Activated CD4-positive, alpha-beta T cell treated with anti-CD3 and anti-CD28 coated beads, Interleukin-10, Interleukin-2, amounts not matched to agents 100 ng/mL and 50 ng/mL, durations not matched to agents 16 hours and 8 hours (primary cell): ENCODE data around the gene MMP19.

ENCODE experiments used
- DNase-seq: peaks from one replicate; pipeline ENCODE4 v3.0.0-alpha.2; 2020

Gene MMP19

DNA sequence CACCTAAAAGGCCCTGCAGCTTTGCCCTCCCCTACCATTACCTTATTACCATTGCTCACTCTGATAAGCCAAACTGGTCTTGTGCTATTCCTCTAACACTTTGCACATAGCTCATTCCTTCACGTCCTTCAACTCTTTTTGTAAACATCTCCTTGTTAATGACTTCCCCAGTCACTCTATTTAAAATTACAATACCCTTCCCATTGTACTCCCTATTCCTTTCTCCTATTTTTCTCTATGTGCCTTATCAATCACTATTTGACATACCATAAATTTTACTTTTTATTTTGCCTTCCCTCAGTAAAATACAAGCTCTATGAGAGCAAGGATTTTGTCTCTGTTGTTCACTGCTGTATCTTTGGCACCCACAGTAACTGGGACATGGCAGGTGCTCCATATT is 30.6 kb downstream of the MMP19 start:
- DNase-seq, result no peak

DNA sequence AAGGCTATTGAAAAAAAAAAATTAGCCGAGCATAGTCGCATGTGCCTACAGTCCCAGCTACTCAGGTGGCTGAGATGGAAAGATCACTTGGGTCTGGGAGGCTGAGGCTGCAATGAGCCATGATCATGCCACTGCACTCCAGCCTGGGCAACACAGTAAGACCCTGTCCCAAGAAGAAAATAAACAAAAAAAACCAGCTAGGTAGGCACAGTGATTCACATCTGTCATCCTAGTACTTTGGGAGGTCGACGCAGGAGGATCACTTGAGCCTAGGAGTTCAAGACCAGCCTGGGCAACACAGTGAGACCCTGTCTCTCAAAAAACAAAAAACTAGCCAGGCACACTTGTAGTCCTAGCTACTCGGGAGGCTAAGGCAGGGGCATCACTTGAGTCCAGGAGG is 33.5 kb downstream of the MMP19 start:
- no peak for DNase-seq

DNA sequence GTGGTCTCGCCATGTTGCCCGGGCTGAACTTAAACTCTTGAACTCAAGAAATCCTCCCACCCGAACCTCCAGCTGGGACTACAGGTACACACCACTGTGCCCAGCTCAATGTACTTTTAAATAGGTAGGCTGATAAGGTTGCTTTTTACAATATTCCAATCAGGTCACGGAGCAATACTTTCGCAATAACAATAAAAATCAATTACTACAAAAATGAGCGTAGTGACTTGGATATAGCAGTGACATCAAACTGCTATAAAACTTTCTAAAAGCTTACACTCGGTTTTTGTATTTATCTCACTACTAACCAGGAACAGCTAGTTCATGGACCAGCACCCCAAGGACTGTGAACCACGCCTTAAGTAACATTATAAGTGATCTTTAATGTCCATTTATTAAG is 35.8 kb downstream of the MMP19 start:
- no peak for DNase-seq

DNA sequence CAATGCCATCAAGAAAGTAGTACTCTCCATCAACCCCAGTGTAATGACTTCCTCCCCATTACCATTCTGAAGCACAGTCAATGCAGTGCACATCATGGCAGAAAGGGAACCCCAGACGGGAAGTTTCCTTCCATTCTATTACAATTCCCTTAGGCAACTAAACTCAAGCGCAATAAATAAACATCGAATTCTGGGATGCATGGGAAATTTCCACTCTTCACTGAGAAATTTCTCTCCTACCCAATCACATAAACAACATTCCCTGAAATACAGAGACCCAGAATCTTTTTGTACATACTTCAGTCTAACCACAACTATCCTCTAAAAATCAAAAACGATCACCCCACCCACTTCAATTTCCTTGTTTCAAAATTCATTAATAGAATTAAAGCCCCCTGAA is 45.2 kb downstream of the MMP19 start:
- no peak for DNase-seq

DNA sequence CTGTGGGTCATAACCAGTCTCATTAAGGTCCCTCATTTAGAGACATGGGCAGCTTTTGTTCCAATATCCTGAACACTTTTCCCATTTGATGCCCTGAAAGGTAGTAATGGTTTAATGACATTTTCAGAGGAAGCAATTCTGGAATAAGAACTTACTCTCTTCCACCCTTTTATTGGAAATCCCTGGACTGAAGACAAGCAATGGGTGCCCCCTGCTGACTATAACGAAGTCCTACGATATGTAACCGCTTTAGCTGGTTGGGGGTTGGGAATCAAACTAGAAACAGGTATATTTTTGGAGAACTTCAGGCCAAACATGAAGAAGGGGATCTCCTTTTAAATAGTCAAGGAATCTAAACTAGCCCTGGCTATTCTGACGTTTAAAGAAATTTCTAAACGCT is 45.7 kb downstream of the MMP19 start:
- DNase-seq, result peak; percentile 13

DNA sequence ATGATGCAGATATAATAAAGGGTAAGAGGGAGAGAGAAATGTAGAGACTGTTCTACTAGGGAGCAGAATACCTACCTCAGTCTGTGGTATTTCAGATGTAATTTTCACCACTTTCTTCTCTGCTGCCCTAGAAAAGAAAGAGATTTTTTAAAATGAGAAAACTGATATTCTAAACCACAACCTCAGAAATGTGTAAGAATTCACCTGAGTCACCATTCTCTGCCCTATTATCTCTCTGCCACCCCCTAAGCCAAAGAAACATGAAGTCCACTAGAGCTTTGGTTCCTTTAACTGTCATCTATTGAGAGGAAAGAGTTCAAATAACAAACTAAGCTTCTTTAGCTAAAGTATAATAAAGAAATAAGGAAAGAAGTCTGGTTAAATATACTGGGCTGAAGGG is 46.8 kb downstream of the MMP19 start:
- DNase-seq, result peak; percentile 18

DNA sequence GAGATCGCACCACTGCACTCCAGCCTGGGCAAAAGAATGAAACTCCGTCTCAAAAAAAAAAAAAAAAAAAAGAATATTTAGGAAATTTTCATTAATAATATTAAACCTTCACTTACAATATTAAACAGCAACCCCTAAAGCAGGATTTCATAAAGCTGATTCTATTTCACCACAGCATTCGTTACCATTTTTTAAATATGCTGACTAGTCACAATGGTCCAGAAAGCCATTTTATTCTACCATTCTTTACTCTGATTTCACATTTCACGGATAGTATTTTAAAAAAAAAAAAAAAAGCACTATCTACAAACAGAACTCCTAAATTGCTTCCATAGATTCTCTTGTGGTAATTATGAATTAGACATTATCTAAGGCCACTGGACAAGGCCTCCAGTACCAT is 52.8 kb downstream of the MMP19 start:
- no peak for DNase-seq

DNA sequence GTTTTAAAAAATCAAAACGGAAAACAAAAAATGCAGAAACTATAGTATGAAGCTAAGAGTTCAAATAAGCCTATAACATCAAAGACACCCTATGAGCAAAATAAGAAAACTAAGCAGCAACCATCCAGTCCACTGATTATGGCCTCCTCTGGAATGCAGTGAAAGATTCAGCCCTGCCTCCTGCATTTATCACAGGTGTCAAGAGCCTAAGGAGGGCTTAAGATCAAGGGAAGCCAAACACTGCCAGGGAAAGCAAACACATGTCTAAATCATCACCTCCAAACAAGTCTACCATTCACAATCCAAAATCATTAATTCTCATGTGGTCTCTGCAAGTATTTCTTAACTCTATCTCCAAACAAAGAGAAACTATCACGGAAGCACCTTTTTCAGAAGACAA is 53.6 kb downstream of the MMP19 start:
- no peak for DNase-seq

DNA sequence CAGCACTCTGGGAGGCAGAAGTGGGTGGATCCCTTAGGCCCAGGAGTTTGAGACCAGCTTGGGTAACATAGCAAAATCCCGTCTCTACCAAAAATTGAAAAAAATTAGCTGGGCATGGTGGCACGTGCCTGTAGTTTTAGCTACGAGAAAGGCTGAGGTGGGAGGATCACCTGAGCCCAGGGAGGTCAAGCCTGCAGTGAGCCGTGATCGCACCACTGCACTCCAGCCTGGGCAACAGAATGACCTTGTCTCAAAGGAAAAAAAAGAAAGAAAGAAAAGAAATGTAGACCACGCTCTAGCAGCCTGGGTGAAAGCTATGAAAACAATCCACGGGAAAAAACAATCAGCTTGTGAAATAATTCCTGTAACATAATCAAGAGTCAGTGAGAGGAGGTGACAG is 54.2 kb downstream of the MMP19 start:
- no peak for DNase-seq
